H9 (cell line): ENCODE data around the gene AQP7. TPM values are rescaled to one million over a fixed set of nuclear protein-coding genes. Genes with fewer than 3 reads are reported as not detected.

Experiments
- DNase-seq: peaks from one replicate; pipeline ENCODE4 v3.0.0-alpha.2; 2017
- H2AFZ ChIP-seq: one replicate; pipeline ENCODE4 v1.6.1; 2013; ENCODE audit warnings: mild to moderate bottlenecking, low read length, control low read depth, moderate library complexity
- H2AK5ac ChIP-seq: 2 replicates; pipeline ENCODE4 v1.6.1; 2013; ENCODE audit warnings: low read length, control low read depth, mixed read lengths; ENCODE audit not compliant: insufficient read length
- H2BK120ac ChIP-seq: one replicate; pipeline ENCODE4 v1.6.1; 2013; ENCODE audit warnings: low read depth, mild to moderate bottlenecking, low read length, control low read depth, inconsistent platforms; ENCODE audit not compliant: poor library complexity, severe bottlenecking
- H2BK12ac ChIP-seq: 2 replicates; pipeline ENCODE4 v1.6.1; 2013; ENCODE audit warnings: low read length, control low read depth, mixed read lengths, low read depth; ENCODE audit not compliant: insufficient read length
- H2BK15ac ChIP-seq: 2 replicates; pipeline ENCODE4 v1.6.1; 2013; ENCODE audit warnings: low read depth, low read length, control low read depth
- H2BK20ac ChIP-seq: one replicate; pipeline ENCODE4 v1.6.1; 2013; ENCODE audit warnings: low read depth, mild to moderate bottlenecking, low read length, control low read depth, inconsistent platforms; ENCODE audit not compliant: poor library complexity, severe bottlenecking
- H2BK5ac ChIP-seq: 2 replicates; pipeline ENCODE4 v1.6.1; 2013; ENCODE audit warnings: low read length, control low read depth, mixed read lengths; ENCODE audit not compliant: insufficient read length
- H3K14ac ChIP-seq: 2 replicates; pipeline ENCODE4 v1.6.1; 2013; ENCODE audit warnings: low read length, control low read depth; ENCODE audit not compliant: insufficient read depth
- H3K18ac ChIP-seq: 2 replicates; pipeline ENCODE4 v1.6.1; 2013; ENCODE audit warnings: low read depth, mild to moderate bottlenecking, mixed read lengths, low read length, control low read depth; ENCODE audit not compliant: insufficient read length
- H3K23ac ChIP-seq: 2 replicates; pipeline ENCODE4 v1.6.1; 2013; ENCODE audit warnings: low read length, control low read depth, mixed read lengths, low read depth; ENCODE audit not compliant: insufficient read length
- H3K23me2 ChIP-seq: 2 replicates; pipeline ENCODE4 v1.6.1; 2013; ENCODE audit warnings: low read depth, mild to moderate bottlenecking, mixed read lengths, low read length, control low read depth; ENCODE audit not compliant: insufficient read length, poor library complexity, severe bottlenecking
- H3K27ac ChIP-seq: 2 replicates; pipeline ENCODE4 v1.5.1; 2013; ENCODE audit warnings: low read length, control low read depth, mixed read lengths, low read depth; ENCODE audit not compliant: insufficient read length
- H3K27me3 ChIP-seq: 2 replicates; pipeline ENCODE4 v1.6.1; 2013; ENCODE audit warnings: low read length, control low read depth, inconsistent platforms; ENCODE audit not compliant: insufficient read depth
- H3K4ac ChIP-seq: 2 replicates; pipeline ENCODE4 v1.6.1; 2013; ENCODE audit warnings: low read depth, mild to moderate bottlenecking, control low read depth, inconsistent platforms, low read length, moderate library complexity
- H3K4me1 ChIP-seq: 2 replicates; pipeline ENCODE4 v1.6.1; 2013; ENCODE audit warnings: low read length, control low read depth, inconsistent platforms; ENCODE audit not compliant: insufficient read depth
- H3K4me2 ChIP-seq: 2 replicates; pipeline ENCODE4 v1.6.1; 2013; ENCODE audit warnings: low read length, control low read depth, mixed read lengths; ENCODE audit not compliant: insufficient read length, insufficient read depth
- H3K56ac ChIP-seq: 2 replicates; pipeline ENCODE4 v1.6.1; 2013; ENCODE audit warnings: low read depth, mild to moderate bottlenecking, mixed read lengths, low read length, control low read depth; ENCODE audit not compliant: insufficient read length
- H3K79me1 ChIP-seq: 2 replicates; pipeline ENCODE4 v1.6.1; 2013; ENCODE audit warnings: low read depth, mild to moderate bottlenecking, moderate library complexity, low read length, control low read depth, inconsistent platforms; ENCODE audit not compliant: insufficient read depth, poor library complexity, severe bottlenecking
- H3K79me2 ChIP-seq: 2 replicates; pipeline ENCODE4 v1.6.1; 2013; ENCODE audit warnings: low read length, control low read depth, inconsistent platforms; ENCODE audit not compliant: insufficient read depth
- H3K9ac ChIP-seq: 2 replicates; pipeline ENCODE4 v1.6.1; 2013; ENCODE audit warnings: low read length, control low read depth, mixed read lengths; ENCODE audit not compliant: insufficient read length; ENCODE audit errors: extremely low read depth
- H3K9me3 ChIP-seq: one replicate; pipeline ENCODE4 v1.6.1; 2013; ENCODE audit warnings: low read depth, low read length, inconsistent platforms; ENCODE audit not compliant: control insufficient read depth
- H3T11ph ChIP-seq: one replicate; pipeline ENCODE4 v1.6.1; 2013; ENCODE audit warnings: mild to moderate bottlenecking, low read length, control low read depth, inconsistent platforms
- H4K20me1 ChIP-seq: one replicate; pipeline ENCODE4 v1.6.1; 2013; ENCODE audit not compliant: control insufficient read depth, insufficient read length, insufficient read depth
- H4K5ac ChIP-seq: 2 replicates; pipeline ENCODE4 v1.6.1; 2013; ENCODE audit warnings: low read depth, mild to moderate bottlenecking, mixed read lengths, low read length, control low read depth; ENCODE audit not compliant: insufficient read length
- H4K8ac ChIP-seq: replicated peaks from 2 replicates; pipeline ENCODE4 v1.6.1; 2013; ENCODE audit warnings: low read length, control low read depth, mixed read lengths, low read depth; ENCODE audit not compliant: insufficient read length
- H4K91ac ChIP-seq: 2 replicates; pipeline ENCODE4 v1.6.1; 2013; ENCODE audit warnings: low read depth, mild to moderate bottlenecking, moderate library complexity, mixed read lengths, low read length, control low read depth; ENCODE audit not compliant: insufficient read length
- H3K27ac Mint-ChIP-seq, 3 experiments: 2 replicates in 2 of 3; 3 replicates in 1 of 3; pipeline ENCODE4 v1.8.0; 2020 to 2021; ENCODE audit warnings: mixed read lengths in 3 of 3, mild to moderate bottlenecking in 1 of 3, moderate library complexity in 1 of 3
- H3K27me3 Mint-ChIP-seq: 2 replicates; pipeline ENCODE4 v1.8.0; 2021; ENCODE audit warnings: low read depth, mild to moderate bottlenecking, moderate library complexity, mixed read lengths
- H3K36me3 Mint-ChIP-seq, 3 experiments: 2 replicates in 2 of 3; 3 replicates in 1 of 3; pipeline ENCODE4 v1.8.0; 2020 to 2021; ENCODE audit warnings: low read depth in 3 of 3, mixed read lengths in 3 of 3; ENCODE audit not compliant: insufficient read depth in 1 of 3
- H3K4me1 Mint-ChIP-seq, 2 experiments: 2 replicates each; pipeline ENCODE4 v1.8.0; 2020; ENCODE audit warnings: mixed read lengths in 2 of 2
- H3K4me3 Mint-ChIP-seq, 2 experiments: 2 replicates in 1 of 2; 3 replicates in 1 of 2; pipeline ENCODE4 v1.8.0; 2020 to 2021; ENCODE audit warnings: mild to moderate bottlenecking in 2 of 2, mixed read lengths in 2 of 2, moderate library complexity in 1 of 2
- H3K9me3 Mint-ChIP-seq, 2 experiments: 2 replicates in 1 of 2; 3 replicates in 1 of 2; pipeline ENCODE4 v1.8.0; 2020; ENCODE audit warnings: mild to moderate bottlenecking in 2 of 2, mixed read lengths in 2 of 2, moderate library complexity in 1 of 2
- WGBS: extraction: QIAGEN DNeasy Blood & Tissue Kit; methylation state at CpG from one replicate; pipeline ENCODE4 v1.1.7; 2013; ENCODE audit warnings: missing lambda C conversion rate, low lambda C conversion rate, mixed read lengths; ENCODE audit not compliant: insufficient read length; ENCODE audit errors: extremely low coverage; 5-methylcytosine and 5-hydroxymethylcytosine counted together
- total RNA-seq: library from RNA; stranded (reverse); gene quantifications from 2 replicates; pipeline ENCODE4 v1.2.1, GENCODE V29; 2021
- TF ChIP-seq, protein P1 (sequence below): fragments of 200-600 bp; sonication (generic); conservative IDR thresholded peaks from 3 replicates; pipeline ENCODE4 v1.8.0; 2021; ENCODE audit warnings: antibody characterized with exemption, mild to moderate bottlenecking

Gene AQP7
- total RNA-seq, 1 experiment from 2014 or later, result not detected

DNA sequence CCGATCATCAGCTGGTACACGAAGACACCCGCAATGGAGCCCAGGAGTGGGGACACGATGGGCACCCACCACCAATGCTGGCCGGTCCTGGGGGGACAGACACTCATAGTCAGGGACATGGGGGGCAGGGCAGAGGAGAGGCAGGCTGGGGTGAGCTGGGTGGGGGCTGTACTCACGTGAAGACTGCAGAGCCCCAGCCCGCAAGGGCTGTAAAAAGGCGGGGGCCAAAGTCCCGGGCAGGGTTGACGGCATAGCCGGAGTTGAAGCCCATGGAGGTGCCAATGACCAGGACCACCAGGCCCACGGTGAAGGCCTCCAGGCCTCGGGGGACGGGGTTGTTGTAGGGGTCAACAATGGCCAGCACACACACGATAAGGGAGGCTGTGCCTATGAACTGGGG, 39.8 kb upstream of the AQP7 start:
- Histone ChIP-seq H2AK5ac (no peak overlapping the region), H3T11ph (no peak overlapping the region), H3K27ac (no peak overlapping the region), H2BK20ac (no peak overlapping the region), H2BK12ac (no peak overlapping the region), H4K20me1 (no peaks in the 10 kb centered on the region), H3K79me1 (no peaks in the 10 kb centered on the region), H3K4me2 (no peak overlapping the region), H3K18ac (no peak overlapping the region), H3K4ac (no peak overlapping the region), H2BK15ac (no peak overlapping the region), H2BK120ac (no peak overlapping the region), H3K9me3 (no peaks in the 10 kb centered on the region), H3K27me3 (no peaks in the 10 kb centered on the region; the same call in 1 of the 2 replicates), H4K91ac (no peak overlapping the region), H3K14ac (no peak overlapping the region), H3K4me1 (peaks cover 4% of the 10 kb centered on the region; the same call in 1 of the 2 replicates), H3K23me2 (peaks cover 4% of the 10 kb centered on the region), H3K56ac (no peak overlapping the region), H2AFZ (no peak overlapping the region), H3K9ac (no peak overlapping the region), H2BK5ac (no peak overlapping the region), H4K5ac (no peak overlapping the region), H3K79me2 (no peaks in the 10 kb centered on the region), H3K23ac (no peak overlapping the region), H4K8ac (no peak overlapping the region)
- no peak overlapping the region for H3K27ac Mint-ChIP-seq
- no CpG with 5 or more reads among the region's 15 CpGs for WGBS
- H3K4me3 Mint-ChIP-seq, result no peak overlapping the region
- DNase-seq, result no peak
- TF ChIP-seq, protein P1, sequence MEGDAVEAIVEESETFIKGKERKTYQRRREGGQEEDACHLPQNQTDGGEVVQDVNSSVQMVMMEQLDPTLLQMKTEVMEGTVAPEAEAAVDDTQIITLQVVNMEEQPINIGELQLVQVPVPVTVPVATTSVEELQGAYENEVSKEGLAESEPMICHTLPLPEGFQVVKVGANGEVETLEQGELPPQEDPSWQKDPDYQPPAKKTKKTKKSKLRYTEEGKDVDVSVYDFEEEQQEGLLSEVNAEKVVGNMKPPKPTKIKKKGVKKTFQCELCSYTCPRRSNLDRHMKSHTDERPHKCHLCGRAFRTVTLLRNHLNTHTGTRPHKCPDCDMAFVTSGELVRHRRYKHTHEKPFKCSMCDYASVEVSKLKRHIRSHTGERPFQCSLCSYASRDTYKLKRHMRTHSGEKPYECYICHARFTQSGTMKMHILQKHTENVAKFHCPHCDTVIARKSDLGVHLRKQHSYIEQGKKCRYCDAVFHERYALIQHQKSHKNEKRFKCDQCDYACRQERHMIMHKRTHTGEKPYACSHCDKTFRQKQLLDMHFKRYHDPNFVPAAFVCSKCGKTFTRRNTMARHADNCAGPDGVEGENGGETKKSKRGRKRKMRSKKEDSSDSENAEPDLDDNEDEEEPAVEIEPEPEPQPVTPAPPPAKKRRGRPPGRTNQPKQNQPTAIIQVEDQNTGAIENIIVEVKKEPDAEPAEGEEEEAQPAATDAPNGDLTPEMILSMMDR, result no peak
- H3K4me1 Mint-ChIP-seq, result peaks cover 21 to 34% of the 10 kb centered on the region in 2 experiments
- peaks cover 33% of the 10 kb centered on the region for H3K27me3 Mint-ChIP-seq
- H3K36me3 Mint-ChIP-seq, result no peaks in the 10 kb centered on the region
- no peaks in the 10 kb centered on the region for H3K9me3 Mint-ChIP-seq
